PC-3 (cell line): ENCODE data around the gene MAS1L.

Source experiments
- CTCF ChIP-seq: fragments of 300-600 bp; sonication (generic); conservative IDR thresholded peaks from 2 replicates; pipeline ENCODE4 v1.5.1; 2017; ENCODE audit warnings: antibody characterized with exemption, low read depth, mild to moderate bottlenecking, low read length
- EZH2phosphoT487 ChIP-seq: fragments of 300-600 bp; sonication (generic); IDR thresholded peaks from 2 replicates; pipeline ENCODE4 v1.6.1; 2018; ENCODE audit warnings: mild to moderate bottlenecking, antibody characterized with exemption, low read length, borderline replicate concordance

GRCh38 chr6:29439006-29439405 lies 48.8 kb downstream of the MAS1L start, which contains the start of gene OR10C1:
- no peak for TF ChIP-seq CTCF
- TF ChIP-seq EZH2phosphoT487: no peak
